Germinal center (tissue), 1 donor: ENCODE results near the gene SPATA2.

Experiments used
- DNase-seq: peaks from one replicate; pipeline ENCODE4 v3.0.0; 2012; ENCODE audit warnings: mixed read lengths, low spot score

The SPATA2 gene

DNA sequence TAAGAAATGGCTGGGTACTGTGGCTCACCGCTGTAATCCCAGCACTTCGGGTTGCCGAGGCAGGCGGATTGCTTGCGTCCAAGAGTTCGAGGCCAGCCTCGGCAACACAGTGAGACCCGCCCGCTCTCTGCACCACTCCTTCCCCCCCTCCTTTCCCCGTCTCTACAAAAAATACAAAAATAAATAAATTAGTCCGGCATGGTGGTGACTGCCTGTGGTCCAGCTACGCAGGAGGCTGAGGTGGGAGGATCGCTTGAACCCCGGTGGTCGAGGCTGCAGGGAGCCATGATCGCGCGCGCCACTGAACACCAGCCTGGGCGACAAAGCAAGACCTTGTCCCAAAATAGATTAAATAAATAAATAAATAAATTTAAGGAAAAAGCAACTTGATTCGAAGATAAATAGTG is 20.4 kb upstream of the SPATA2 start:
- DNase-seq: no peak

DNA sequence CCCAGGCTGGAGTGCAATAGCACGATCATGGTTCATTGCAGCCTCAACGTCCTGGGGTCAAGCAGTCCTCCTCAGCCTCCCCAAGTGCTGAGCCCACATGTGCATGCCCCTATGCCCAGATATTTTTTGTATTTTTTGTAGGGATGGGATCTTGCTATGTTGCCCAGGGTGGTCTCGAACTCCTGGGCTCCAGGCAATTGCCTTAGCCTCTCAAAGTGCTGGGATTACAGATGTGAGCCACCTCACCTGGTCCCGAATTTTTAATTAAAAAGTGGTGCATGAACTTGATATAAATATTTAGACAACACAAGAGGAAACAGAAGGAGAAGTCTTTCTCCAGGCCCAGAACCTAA is 13.8 kb upstream of the SPATA2 start:
- no peak for DNase-seq

DNA sequence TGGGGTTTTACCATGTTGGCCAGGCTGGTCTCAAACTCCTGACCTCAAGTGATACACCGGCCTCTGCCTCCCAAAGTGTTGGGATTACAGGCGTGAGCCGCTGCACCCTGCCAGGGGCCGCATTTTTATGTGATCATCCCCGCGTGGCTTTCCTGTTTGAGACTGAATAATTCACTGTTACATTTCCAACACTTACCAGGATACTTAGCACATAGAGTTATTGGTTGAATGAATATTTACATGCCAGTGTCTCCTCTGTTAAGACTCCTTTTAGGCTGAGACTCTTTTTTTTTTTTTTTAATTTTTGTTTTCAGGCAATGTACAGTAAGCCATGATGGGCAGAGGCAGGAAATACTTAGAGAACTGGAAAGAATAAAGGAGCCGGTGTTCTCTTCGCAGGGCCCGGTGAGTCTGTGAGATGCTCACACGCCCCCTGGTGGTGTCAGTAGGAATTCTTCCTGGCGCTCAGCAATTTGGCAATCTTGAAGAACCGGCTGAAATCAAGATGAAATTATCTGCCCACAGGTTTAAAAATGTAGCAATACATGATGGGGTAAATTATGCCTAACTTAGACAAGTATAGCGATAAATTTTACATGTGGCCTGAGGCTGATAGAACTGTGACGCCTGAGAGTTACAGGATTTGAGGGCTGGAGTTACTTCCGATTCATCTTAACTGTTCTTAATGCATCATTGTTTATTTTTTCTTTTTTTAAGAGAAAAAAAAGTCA is 13.2 kb upstream of the SPATA2 start:
- DNase-seq: peak; percentile 72

DNA sequence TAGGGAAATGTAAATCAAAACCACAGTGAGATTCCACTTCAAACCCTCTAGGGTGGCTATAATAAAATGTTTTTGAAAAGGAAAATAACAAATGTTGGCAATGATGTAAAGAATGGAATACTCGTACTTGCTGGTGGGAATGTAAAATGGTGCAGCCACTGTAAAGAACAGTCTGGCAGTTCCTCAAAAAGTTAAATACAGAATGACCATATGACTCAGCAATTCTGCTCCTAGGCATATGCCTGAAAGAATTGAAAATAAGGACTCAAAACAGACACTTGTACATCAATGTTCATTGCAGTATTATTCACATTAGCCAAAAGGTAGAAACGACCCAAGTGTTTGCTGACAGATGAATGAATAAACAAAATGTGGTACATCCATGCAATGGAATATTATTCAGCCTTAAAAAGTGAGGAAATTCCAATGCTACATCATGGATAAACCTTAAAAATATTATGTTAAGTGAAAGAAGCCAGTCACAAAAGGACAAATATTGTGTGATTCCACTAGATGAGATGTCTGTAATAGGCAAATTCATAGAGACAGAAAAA is 10.6 kb upstream of the SPATA2 start:
- no peak for DNase-seq

DNA sequence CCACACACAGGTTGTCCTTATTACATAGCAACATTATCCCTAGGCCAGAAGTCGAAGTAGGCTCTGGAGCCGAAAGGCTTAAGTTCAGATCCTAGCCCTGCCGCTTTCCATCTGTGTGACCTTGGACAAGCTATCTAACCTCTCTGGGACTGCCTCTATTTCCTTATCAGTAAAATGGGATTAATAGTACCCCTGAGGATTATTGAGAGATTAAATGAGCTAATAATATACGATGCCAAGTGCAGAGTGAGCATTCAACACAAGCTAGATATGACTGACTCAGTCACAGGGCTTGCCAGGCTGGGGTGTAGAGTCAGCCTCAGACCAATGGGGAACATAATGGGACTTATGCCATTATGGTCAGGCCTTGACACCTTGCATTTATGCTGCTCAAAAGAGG is 8.9 kb upstream of the SPATA2 start:
- DNase-seq: no peak

DNA sequence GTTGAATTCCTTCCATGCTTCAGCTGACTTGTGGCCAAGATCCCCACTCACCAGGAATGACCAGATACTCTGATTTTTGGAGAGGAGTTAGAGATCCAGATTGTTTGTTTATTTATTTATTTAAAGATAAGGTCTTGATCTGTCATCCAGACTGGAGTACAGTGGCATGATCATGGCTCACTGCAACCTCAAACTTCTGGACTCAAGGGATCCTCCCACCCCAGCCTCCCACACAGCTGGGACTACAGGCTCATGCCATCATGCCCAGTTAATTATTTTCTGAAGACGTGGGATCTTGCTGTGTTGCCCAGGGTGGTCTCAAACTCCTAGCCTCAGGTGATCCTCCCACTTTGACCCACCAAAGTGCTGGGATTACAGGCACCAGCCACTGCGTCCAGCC is 4.1 kb upstream of the SPATA2 start:
- no peak for DNase-seq

DNA sequence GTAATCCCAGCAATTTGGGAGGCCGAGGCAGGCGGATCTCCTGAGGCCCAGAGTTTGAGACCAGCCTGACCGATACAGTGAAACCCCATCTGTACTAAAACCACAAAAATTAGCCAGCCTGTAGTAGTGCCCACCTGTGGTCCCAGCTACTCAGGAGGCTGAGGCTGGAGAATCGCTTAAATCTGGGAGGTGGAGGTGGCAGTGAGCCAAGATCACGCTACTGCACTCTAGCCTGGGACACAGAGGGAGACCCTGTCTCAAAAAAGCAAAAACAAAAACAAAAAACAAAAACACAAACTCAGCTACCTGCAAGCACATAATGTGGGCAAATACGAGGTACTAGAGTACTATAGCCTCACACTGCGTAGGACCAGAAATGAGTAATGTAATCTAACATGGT is 3.7 kb upstream of the SPATA2 start:
- no peak for DNase-seq

DNA sequence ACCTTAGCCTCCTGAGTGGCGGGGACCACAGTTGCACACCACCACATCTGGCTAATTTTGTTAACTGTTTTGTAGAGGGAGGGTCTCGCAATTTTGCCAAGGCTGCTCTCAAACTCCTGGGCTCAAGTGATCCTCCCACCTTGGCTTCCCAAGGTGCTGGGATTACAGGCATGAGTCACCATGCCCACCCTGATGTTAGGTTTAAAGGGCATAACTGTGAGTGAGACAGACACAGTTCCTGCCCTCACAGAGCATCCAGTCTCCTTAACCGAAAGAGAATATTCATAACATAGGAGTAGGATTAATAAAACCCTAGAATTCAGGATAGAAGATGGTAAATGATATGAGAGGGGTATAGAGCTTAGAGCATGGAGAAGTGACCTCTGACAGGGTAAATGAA is 3.1 kb upstream of the SPATA2 start:
- DNase-seq: no peak

DNA sequence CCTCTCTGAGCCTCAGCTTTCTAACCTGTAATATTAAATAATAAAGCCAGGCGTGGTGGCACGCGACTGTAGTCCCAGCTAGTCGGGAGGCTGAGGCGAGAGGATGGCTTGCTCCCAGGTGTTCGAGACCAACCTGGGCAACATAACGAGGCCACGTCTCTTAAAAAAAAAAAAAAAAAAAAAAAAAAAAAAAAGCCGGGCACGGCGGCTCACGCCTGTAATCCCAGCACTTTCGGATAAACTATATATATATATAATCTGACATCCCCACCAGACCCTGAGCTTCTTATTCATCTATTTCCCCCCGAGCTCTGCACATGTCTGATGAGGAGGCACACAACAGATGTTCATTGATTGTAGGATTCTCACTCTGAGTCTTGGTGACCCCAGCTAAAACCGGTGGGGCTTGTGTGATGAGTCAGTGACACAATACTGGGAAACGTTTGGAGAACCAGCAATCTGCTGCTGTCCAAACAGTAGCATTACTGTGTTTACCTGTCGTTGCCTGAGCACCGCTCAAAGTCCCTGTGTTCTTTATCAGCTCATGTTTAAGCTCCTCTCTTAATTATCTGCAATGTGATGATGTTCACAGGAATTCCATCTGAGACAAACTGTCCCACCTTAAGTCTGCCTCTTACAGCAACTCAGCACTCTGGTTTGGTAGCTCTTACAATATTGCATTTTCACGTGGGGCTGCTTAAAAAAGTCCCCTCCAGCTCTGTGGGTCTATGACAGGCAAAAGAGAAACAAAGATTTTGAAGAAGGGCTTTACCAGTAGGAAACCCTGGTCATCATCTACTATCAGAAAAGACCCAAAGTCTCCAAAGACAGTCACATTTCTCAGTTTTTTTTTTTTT is 1.0 kb upstream of the SPATA2 start:
- DNase-seq: no peak

DNA sequence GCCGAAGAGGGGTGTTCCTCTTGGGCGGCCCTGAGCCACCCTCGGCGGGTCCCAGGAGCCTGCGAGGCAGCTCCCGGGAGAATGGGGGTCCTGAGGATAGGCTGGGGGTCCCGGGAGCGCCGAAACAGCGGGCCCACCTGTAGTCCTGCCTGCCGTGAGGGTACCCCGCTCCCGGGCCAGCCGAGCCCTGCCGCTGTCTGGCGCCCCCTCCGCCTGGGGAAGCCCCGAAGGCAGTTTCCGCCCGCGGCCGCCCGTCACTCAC is 280 bp downstream of the SPATA2 start:
- DNase-seq: no peak

DNA sequence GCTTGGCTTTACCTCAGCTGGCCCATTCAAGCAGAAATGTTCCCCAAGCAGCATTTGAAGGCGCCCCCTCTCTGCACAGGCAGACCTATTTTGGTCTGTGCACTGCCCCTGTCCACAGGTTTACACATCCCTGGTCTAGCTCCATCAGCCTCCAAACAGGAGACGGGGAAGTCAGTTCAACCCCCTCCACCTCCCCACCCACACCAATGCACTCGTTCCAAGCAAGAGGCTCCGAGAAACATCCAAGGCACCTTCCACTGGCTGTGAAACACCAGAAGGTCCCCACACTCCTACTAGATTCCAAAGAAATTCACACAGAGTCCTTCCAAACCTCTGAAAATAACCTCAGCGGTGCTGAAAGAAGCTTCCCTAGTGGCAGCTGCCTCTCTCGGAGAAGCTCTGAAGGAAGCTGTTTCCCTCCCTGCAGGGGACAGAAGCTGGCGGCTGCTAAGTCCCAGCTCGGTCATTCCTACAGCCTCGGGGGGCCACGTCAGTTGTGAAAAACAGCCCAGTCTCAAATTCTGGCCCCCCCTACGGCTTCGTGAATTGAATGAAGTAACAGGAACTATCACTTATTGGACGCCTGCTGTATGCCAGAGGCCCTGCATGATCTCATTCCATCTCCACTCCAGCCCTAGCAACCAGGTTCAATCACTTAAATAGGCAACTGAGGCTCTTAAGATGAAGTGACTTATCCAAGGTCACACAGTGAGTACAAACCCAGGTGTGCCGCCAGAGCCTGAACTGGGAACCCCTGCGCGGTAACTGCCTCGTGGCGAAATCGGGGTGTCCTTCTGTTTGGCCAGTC is 815 bp downstream of the SPATA2 start:
- no peak for DNase-seq

DNA sequence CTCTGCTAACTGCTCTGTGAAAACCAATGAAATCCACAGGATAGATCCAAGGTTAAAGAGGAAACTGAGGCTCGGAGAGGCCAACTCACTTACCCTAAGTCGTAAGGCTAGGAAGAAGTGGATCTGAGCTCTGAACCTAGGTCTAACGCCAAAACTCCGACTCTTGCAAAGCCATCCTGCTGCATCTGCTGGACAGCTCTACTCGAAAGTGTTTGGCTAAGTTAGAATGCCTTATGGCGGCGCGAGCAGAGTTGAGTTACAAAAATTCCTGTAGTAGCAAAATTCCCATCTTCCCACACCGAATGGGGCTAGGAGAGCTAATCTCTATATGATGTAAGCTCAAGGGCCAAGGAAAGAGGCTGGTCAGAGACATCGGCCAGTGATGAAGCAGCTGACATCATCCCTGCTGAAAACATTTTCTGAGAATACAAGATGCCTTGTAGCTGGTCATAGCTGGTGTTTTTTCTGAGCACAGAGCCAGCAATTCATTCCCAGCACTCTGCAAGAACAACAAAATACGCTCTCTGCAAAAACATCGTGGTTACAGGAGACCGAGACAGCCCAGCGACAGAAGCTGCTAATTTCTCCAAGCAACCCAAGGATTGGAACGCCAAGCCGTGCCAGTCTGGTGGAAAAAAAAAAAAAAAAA is 1.8 kb downstream of the SPATA2 start:
- DNase-seq: no peak

DNA sequence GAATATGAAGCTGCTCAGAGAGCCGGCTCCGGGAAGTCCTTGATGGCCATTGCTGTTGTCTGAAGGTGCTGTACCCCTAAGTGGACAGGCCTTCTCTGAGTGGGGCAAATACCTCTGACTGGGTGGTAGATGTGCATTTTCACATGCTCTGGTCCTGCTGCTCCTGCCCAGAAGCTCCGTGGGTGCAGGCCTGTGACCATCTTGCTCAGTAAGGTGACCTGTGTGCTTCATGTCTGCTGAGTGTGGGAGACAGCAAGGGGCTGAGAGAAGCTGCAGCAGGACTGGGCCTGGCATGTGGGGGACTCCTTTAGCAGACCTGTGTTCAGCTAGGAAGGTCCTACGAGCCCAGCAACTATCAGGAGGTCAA is 5.0 kb downstream of the SPATA2 start:
- DNase-seq: no peak

DNA sequence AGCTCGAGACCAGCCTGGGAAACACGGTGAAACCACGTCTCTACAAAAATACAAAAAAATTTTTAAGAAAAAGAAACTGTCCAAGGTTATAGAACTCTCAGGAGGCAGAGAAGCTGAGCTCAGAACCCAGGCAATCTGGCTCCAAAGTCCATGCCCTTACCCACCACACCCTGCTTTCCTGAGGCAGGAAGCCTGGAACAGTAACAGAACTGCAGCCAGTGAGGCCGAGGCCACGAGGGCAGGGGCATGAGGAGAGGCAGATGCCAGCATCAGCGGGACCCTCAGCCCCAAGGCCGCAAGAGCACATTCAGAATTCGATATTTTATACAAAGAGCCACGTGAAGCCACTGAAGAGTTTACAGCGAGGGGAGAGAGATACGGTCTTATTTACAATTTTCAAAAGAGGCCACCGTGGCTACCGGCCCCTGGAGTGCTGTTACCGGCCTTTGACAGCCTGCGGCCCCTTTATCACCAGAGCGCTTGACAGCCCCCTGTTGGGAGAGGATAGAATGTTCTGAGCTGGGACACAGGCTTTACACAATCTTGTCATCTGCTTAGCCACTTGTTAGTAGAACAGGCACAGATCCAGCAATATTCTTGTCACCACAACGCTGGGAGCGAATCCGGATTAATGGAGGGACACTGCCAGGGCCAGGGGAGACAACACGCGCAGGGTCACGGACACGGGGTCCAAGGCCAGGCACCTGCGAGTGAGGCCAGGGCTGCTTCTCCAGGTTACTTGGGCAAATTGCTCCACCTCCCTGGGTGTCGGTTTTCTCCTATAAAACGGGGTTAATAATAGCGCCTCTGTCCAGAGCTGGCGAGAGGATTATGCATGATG is 5.6 kb downstream of the SPATA2 start:
- no peak for DNase-seq

DNA sequence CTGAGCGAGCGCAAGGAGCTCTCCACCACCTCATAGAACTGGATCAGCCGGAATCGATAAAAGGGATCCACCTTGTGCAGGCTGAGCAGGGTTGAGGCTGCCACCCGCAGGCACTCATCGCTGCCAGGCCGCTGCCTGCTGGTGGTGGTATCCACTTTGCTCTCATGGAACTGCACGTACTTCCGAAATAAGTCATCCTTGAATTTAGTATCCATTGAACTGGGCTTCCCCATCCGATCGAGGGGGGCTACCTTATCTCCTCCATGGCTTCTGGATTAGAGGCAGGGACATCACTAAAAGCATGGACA is 7.1 kb downstream of the SPATA2 start:
- DNase-seq: no peak

DNA sequence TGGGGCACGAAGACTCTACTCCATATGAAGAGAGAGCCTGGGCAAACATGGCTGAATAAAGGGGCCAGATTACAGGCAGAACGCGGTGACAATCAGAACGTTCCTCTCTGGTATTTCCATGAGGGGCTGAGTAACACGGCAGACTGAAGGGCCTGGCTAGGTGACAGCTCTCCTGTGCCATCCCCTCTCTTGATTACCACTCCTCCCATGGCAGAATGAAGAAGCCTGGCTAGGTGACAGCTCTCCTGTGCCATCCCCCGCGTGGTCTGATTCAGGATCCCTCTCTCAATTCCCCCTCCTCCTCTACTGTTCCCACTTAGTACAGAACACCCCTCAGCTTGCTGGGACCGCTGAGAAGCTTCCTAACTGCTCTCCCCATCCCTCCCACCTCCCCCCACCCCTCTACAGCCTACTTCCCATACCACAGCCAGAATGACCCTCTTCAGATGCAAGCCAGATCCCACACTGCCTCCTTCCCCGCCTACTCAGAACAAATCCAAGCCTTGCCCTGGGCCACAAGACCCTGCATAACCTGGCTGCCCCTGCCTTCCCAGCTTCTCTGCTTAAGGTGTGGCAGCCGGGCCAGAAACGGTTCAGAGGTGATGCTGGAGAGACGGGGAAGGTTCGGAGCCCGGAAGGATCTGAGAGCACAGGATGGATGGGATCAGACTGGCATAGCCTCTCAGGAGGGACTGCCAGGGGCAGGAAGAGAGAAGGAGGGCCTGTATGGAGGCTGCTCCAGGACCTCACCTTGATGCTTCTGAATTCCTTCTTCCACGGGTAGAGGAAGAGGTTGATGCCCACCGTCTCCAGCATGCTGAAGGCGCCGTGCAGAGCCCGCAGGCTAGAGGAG is 7.7 kb downstream of the SPATA2 start:
- DNase-seq: no peak

DNA sequence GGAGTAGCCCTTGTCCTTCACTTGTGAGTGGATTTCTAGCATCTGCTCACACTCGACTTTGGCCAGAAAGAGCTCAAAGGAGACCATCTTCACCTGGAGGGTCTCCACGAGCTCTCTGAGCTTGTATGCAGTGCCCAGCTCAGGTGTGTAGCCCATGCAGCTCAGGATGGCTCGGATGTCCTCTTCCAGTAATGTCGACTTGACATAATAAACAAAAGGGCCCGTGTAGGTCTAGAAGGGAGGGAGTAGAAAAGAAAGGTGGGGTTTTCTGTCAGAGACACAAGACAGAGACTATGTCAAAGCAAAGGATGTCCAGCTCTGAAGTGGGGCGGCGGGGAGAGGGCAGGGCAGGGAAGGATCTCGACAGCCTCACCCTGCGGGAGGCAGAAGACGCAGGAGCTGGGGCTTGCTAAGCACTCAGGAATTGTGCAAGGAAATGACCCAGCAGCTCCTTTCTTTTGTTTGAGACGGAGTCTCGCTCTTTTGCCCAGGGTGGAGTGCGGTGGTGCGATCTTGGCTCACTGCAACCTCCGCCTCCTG is 8.6 kb downstream of the SPATA2 start:
- DNase-seq: no peak

DNA sequence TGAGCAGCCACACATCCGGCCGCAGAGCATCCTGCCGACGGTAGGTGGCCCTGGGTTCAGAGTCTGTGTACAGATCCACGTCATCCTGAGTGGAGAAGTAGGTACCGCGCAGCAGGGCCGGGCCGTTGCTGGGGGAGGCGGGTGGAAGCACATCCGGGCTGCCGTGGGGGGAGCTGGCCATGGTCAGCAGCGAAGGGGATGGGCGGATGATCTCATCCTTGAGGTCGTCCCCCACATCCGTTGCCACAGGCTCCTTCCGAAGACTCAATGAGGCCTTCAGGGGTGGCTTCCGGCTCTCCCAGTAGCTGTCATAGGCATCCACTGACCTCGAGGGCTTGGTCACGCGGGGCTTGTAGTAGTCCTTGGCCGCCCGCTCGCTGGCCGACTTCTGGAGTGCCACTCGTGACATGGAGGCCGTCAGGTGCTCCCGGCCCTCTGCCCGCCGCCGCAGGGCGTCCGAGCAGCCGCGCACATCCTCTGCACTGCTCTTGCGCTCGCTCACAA is 9.2 kb downstream of the SPATA2 start:
- DNase-seq: no peak

DNA sequence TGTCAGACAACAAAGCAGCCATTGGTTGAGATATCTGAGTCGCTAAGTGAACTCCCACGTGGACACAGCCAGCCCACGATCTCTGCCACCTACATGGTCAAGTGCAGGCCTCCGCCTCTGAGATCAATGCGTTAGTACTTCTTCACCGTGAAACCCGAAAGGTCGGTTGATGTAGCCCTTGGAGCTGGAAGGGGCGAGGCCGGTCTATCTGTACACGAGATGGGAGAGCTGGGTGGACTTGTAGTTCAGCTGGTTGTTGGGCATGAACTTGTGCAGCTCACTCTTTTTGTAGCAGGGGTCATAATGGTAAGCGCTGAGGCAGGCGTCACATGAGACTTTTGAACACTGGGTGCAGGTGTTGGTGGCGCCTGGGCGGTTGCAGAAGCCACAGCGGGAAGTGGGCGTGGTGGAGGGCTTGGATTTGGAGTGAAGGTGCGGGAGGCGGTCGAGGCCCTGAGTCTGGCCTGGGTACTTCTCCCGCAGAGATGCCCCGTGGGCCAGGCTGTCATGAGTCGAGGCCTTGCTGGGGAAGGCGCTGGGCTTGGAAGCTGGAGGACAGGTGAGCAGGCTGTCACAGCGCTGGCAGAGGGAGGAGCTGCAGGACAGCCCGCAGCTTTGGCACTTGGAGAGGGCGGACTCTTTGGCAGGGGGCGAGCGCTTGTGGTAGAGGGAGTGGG is 9.8 kb downstream of the SPATA2 start:
- DNase-seq: no peak
